ENCODE data around the gene CXorf38.

Gene CXorf38

DNA sequence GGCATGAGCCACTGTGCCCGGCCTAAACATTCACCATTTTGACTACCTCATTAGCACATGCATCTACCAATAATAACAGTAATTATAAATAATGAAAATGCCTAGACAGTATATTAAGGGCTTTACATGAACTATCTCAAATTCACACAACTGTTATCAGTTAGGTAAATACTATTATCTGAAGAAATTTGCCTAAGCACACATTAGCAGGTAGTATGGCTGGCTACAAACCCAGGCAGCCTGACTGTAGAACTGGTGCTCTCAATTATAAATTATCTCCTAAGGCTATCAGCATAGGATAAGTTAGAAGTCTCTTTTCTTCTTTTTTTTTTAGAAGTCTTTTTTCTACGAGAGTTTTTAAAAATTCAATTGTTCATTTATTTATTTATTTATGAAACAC, 14.1 kb upstream of the CXorf38 start:
- no peaks in the 10 kb centered on the region for H3K9me3 ChIP-seq (ENCODE audit: control insufficient read depth, low read length)
- no peak overlapping the region for H3K4me3 ChIP-seq (ENCODE audit: extremely low read depth, insufficient read depth, low read length, poor library complexity, severe bottlenecking)
- WGBS, 2 experiments (ENCODE audit: insufficient coverage in 2 of 2) = no CpG with 5 or more reads among the region's 2 CpGs

DNA sequence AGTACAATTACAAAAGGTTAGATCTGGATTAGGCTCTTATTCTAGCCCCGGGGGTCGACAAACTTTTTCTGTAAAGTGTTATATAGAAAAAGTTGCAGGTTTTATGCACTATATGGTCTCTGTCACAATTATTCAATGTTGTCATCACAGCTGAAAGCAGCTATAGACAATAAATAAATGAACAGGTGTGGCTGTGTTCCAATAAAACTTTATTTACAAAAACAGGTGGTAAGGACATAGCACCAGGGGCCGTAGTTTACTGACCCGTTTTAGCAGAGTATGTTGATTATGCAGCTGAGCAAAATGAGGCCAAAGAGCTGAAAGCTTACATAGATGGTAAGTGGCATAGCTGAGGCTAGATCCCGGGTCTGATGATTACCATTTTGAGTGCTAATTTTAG, 13.0 kb upstream of the CXorf38 start:
- Histone ChIP-seq H3K27ac (ENCODE audit: low read depth, low read length, severe bottlenecking) (no peak overlapping the region), H3K4me1 (ENCODE audit: control insufficient read depth, insufficient read depth, low read length, poor library complexity, severe bottlenecking) (no peaks in the 10 kb centered on the region), H3K36me3 (ENCODE audit: control insufficient read depth, insufficient read depth, low read length) (peaks cover 52% of the 10 kb centered on the region), H3K4me3 (ENCODE audit: extremely low read depth, insufficient read depth, low read length, poor library complexity, severe bottlenecking) (no peak overlapping the region), H3K9me3 (ENCODE audit: control insufficient read depth, low read length) (no peaks in the 10 kb centered on the region)
- WGBS, 2 experiments (ENCODE audit: insufficient coverage in 2 of 2) = 94% methylated on average over 2 of the region's 5 CpGs

More for the DNA sequence above, 14.1 kb upstream of the CXorf38 start:
- Histone ChIP-seq H3K27ac (ENCODE audit: low read depth, low read length, severe bottlenecking) (no peak overlapping the region), H3K4me1 (ENCODE audit: control insufficient read depth, insufficient read depth, low read length, poor library complexity, severe bottlenecking) (no peaks in the 10 kb centered on the region), H3K36me3 (ENCODE audit: control insufficient read depth, insufficient read depth, low read length) (peaks cover 60% of the 10 kb centered on the region)

DNA sequence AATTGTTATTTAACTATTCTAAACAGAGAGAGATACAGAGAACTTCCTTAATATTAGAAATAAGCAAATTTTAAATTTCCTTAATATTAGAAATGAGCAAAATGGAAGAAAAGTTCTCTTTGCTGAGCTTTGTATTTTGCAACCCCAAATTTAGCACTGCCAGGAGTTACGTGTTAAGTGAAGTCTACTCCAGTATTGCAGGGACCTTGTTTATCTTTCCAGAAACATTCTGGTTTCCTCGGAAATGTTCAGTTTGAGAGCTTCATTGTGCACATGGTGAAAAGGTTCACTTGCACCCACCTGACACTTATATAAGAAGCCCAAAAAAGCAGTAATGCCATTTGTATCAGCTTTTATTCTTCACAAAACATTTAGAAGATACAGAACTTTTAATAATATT, 6.2 kb upstream of the CXorf38 start:
- Histone ChIP-seq H3K4me3 (ENCODE audit: extremely low read depth, insufficient read depth, low read length, poor library complexity, severe bottlenecking) (no peak overlapping the region), H3K36me3 (ENCODE audit: control insufficient read depth, insufficient read depth, low read length) (peaks cover 29% of the 10 kb centered on the region), H3K9me3 (ENCODE audit: control insufficient read depth, low read length) (no peaks in the 10 kb centered on the region), H3K27ac (ENCODE audit: low read depth, low read length, severe bottlenecking) (no peak overlapping the region), H3K4me1 (ENCODE audit: control insufficient read depth, insufficient read depth, low read length, poor library complexity, severe bottlenecking) (no peaks in the 10 kb centered on the region)
- WGBS, 2 experiments (ENCODE audit: insufficient coverage in 2 of 2) = no CpG with 5 or more reads among the region's 2 CpGs

- WGBS, 2 experiments (ENCODE audit: insufficient coverage in 2 of 2) = no CpG with 5 or more reads among the region's 1 CpG
These were observed 5.3 kb upstream of the CXorf38 start for GRCh38 chrX:40652664-40653063.

GRCh38 chrX:40651620-40652223, 4.4 kb upstream of the CXorf38 start:
- Histone ChIP-seq H3K36me3 (ENCODE audit: control insufficient read depth, insufficient read depth, low read length) (peaks cover 17% of the 10 kb centered on the region), H3K4me3 (ENCODE audit: extremely low read depth, insufficient read depth, low read length, poor library complexity, severe bottlenecking) (no peak overlapping the region), H3K4me1 (ENCODE audit: control insufficient read depth, insufficient read depth, low read length, poor library complexity, severe bottlenecking) (no peaks in the 10 kb centered on the region), H3K27ac (ENCODE audit: low read depth, low read length, severe bottlenecking) (no peak overlapping the region), H3K9me3 (ENCODE audit: control insufficient read depth, low read length) (no peaks in the 10 kb centered on the region)
- no CpG with 5 or more reads among the region's 3 CpGs for WGBS, 2 experiments (ENCODE audit: insufficient coverage in 2 of 2)

More at GRCh38 chrX:40652664-40653063, 5.3 kb upstream of the CXorf38 start:
- Histone ChIP-seq H3K36me3 (ENCODE audit: control insufficient read depth, insufficient read depth, low read length) (peaks cover 24% of the 10 kb centered on the region), H3K9me3 (ENCODE audit: control insufficient read depth, low read length) (no peaks in the 10 kb centered on the region), H3K27ac (ENCODE audit: low read depth, low read length, severe bottlenecking) (no peak overlapping the region), H3K4me3 (ENCODE audit: extremely low read depth, insufficient read depth, low read length, poor library complexity, severe bottlenecking) (no peak overlapping the region), H3K4me1 (ENCODE audit: control insufficient read depth, insufficient read depth, low read length, poor library complexity, severe bottlenecking) (no peaks in the 10 kb centered on the region)

- H3K27ac ChIP-seq (ENCODE audit: low read depth, low read length, severe bottlenecking) = no peak overlapping the region
- H3K36me3 ChIP-seq (ENCODE audit: control insufficient read depth, insufficient read depth, low read length) = peaks cover 14% of the 10 kb centered on the region
- no peaks in the 10 kb centered on the region for H3K9me3 ChIP-seq (ENCODE audit: control insufficient read depth, low read length)
- no peaks in the 10 kb centered on the region for H3K4me1 ChIP-seq (ENCODE audit: control insufficient read depth, insufficient read depth, low read length, poor library complexity, severe bottlenecking)
- WGBS, 2 experiments (ENCODE audit: insufficient coverage in 2 of 2) = 0 to 48% methylated on average over 2 of the region's 33 CpGs
- peak overlapping the region; percentile 62 for H3K4me3 ChIP-seq (ENCODE audit: extremely low read depth, insufficient read depth, low read length, poor library complexity, severe bottlenecking)
These were observed 663 bp downstream of the CXorf38 start for GRCh38 chrX:40646489-40647306.

DNA sequence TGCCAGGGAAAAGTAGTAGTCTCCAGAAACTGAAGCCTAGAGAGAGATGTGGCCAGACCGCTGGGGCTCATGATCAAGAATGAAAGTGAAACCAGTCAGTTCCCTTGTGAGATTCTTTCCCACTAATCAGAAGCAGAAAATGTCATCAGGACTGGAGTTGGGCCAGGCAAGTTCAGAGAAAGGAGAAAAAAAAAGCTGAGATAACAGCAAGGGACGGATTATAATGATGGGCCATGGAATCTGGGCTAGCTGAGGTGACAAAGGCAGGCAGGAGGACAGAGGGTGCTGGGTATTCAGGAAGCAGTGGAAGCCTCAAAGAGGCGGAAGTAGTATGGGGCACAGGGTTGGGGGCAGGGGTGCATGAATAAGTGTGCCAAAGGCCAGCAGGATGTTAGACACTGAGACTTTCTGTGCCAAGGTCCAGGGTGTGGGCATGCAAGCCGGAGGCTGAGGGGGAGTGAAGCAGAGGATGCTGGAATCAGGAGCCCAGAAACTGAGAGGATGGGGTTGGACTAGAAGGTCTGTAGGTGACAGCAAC, 2.5 kb downstream of the CXorf38 start:
- no peak overlapping the region for H3K4me3 ChIP-seq (ENCODE audit: extremely low read depth, insufficient read depth, low read length, poor library complexity, severe bottlenecking)

DNA sequence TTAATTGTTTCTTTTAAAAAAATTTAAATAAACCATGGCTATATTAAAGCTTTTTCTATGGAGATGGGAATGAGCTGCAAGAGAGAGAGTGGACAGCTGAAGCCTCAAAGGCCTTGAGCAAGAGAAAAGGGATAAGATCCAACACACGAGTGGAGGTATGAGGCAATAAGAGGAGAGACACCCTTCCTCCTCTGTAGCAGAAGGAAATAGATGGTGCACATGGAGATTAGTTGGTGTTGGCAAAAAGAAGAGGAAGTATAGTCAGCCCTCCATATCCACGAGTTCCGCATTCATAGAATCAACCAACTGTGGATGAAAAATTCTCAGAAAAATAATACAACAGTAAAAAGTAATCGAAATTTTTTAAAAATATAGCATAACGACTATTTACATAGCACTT, 3.2 kb downstream of the CXorf38 start:
- no peaks in the 10 kb centered on the region for H3K4me1 ChIP-seq (ENCODE audit: control insufficient read depth, insufficient read depth, low read length, poor library complexity, severe bottlenecking)
- H3K4me3 ChIP-seq (ENCODE audit: extremely low read depth, insufficient read depth, low read length, poor library complexity, severe bottlenecking) = no peak overlapping the region
- no peaks in the 10 kb centered on the region for H3K9me3 ChIP-seq (ENCODE audit: control insufficient read depth, low read length)
- H3K36me3 ChIP-seq (ENCODE audit: control insufficient read depth, insufficient read depth, low read length) = peaks cover 23% of the 10 kb centered on the region
- WGBS, 2 experiments (ENCODE audit: insufficient coverage in 2 of 2) = no CpG with 5 or more reads among the region's 5 CpGs
- H3K27ac ChIP-seq (ENCODE audit: low read depth, low read length, severe bottlenecking) = no peak overlapping the region

More for the DNA sequence above, 2.5 kb downstream of the CXorf38 start:
- 91 to 100% methylated on average over 1 to 4 of the region's 4 CpGs for WGBS, 2 experiments (ENCODE audit: insufficient coverage in 2 of 2)
- Histone ChIP-seq H3K9me3 (ENCODE audit: control insufficient read depth, low read length) (no peaks in the 10 kb centered on the region), H3K4me1 (ENCODE audit: control insufficient read depth, insufficient read depth, low read length, poor library complexity, severe bottlenecking) (no peaks in the 10 kb centered on the region), H3K36me3 (ENCODE audit: control insufficient read depth, insufficient read depth, low read length) (peaks cover 16% of the 10 kb centered on the region), H3K27ac (ENCODE audit: low read depth, low read length, severe bottlenecking) (no peak overlapping the region)

- Histone ChIP-seq H3K27ac (ENCODE audit: low read depth, low read length, severe bottlenecking) (no peak overlapping the region), H3K4me3 (ENCODE audit: extremely low read depth, insufficient read depth, low read length, poor library complexity, severe bottlenecking) (no peak overlapping the region), H3K9me3 (ENCODE audit: control insufficient read depth, low read length) (no peaks in the 10 kb centered on the region), H3K36me3 (ENCODE audit: control insufficient read depth, insufficient read depth, low read length) (peaks cover 62% of the 10 kb centered on the region), H3K4me1 (ENCODE audit: control insufficient read depth, insufficient read depth, low read length, poor library complexity, severe bottlenecking) (no peaks in the 10 kb centered on the region)
- no CpG with 5 or more reads among the region's 3 CpGs for WGBS, 2 experiments (ENCODE audit: insufficient coverage in 2 of 2)
These were observed 9.7 kb downstream of the CXorf38 start for GRCh38 chrX:40637687-40638086.

- no peak overlapping the region for H3K4me3 ChIP-seq (ENCODE audit: extremely low read depth, insufficient read depth, low read length, poor library complexity, severe bottlenecking)
- H3K9me3 ChIP-seq (ENCODE audit: control insufficient read depth, low read length) = no peaks in the 10 kb centered on the region
- no peak overlapping the region for H3K27ac ChIP-seq (ENCODE audit: low read depth, low read length, severe bottlenecking)
- peaks cover 48% of the 10 kb centered on the region for H3K36me3 ChIP-seq (ENCODE audit: control insufficient read depth, insufficient read depth, low read length)
- no peaks in the 10 kb centered on the region for H3K4me1 ChIP-seq (ENCODE audit: control insufficient read depth, insufficient read depth, low read length, poor library complexity, severe bottlenecking)
- 60 to 96% methylated on average over 1 to 4 of the region's 4 CpGs for whole genome bisulfite sequencing, 2 experiments (ENCODE audit: insufficient coverage in 2 of 2)
These were observed 15.2 kb downstream of the CXorf38 start for GRCh38 chrX:40632199-40632598.

DNA sequence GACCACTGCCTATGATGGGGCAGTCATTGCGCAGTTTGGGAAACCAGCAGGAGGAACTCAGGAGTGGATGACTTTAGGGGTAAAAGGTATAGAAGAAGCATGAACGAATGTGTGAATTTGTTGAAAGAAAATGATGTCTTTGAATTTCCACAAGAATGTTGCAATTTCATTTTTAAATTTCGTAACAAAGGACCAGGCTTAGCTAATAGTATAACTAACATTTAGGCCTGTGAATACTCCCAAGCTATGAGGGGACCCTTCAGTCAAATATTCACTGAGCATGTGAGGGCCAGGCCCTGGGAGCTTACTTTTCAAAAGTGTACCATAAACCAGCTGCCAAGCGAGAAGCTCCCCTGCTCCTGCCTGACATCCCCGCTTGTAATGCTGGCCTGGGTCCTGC, 18.9 kb downstream of the CXorf38 start:
- Histone ChIP-seq H3K4me3 (ENCODE audit: extremely low read depth, insufficient read depth, low read length, poor library complexity, severe bottlenecking) (no peak overlapping the region), H3K27ac (ENCODE audit: low read depth, low read length, severe bottlenecking) (no peak overlapping the region), H3K9me3 (ENCODE audit: control insufficient read depth, low read length) (no peaks in the 10 kb centered on the region), H3K36me3 (ENCODE audit: control insufficient read depth, insufficient read depth, low read length) (peaks cover 28% of the 10 kb centered on the region), H3K4me1 (ENCODE audit: control insufficient read depth, insufficient read depth, low read length, poor library complexity, severe bottlenecking) (no peaks in the 10 kb centered on the region)
- WGBS, 2 experiments (ENCODE audit: insufficient coverage in 2 of 2) = 94 to 100% methylated on average over 2 to 4 of the region's 5 CpGs
